ENCODE measurements around the gene BPIFB3. TPM values are rescaled to one million over a fixed set of nuclear protein-coding genes. Genes with fewer than 3 reads are reported as not detected.

BPIFB3 gene
- total RNA-seq, 4 donors from 2014 or later, result not detected

DNA sequence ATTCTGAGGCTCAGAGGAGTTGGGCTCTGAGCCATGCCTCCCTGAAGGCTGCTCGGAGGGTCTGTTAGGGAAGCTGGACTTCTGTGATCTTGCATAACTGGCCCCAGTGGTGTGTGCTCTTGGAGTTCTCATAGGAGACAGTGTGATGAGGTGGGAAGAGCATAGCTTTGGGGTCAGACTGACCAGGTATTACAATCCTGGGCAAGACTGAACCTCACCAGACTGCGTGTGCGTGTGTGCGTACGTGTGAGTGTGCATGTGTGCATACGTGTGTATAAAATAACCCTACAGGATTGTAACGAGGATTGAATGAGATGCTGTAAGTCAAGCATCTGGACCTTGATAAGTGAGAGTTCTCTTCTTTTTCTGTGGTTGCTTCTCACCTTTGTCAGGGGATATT lies 36.2 kb upstream of the BPIFB3 start:
- no peak overlapping the region for H3K4me3 ChIP-seq (replicated peaks in 1 of 3)
- no peak for TF ChIP-seq POLR2A (IDR thresholded peaks at IDR 0.05)
- H3K27ac ChIP-seq, result no peak overlapping the region
- H3K27me3 ChIP-seq, result no peaks in the 10 kb centered on the region
- H3K9me3 ChIP-seq, result no peaks in the 10 kb centered on the region
- no peak for DNase-seq
- no peaks in the 10 kb centered on the region for H3K4me1 ChIP-seq
- intact Hi-C loops (cut with DNase I), result no loop called here
- no peaks in the 10 kb centered on the region for H3K36me3 ChIP-seq
- WGBS, 2 donors, result 85 to 89% methylated on average over 7 of the region's 7 CpGs

DNA sequence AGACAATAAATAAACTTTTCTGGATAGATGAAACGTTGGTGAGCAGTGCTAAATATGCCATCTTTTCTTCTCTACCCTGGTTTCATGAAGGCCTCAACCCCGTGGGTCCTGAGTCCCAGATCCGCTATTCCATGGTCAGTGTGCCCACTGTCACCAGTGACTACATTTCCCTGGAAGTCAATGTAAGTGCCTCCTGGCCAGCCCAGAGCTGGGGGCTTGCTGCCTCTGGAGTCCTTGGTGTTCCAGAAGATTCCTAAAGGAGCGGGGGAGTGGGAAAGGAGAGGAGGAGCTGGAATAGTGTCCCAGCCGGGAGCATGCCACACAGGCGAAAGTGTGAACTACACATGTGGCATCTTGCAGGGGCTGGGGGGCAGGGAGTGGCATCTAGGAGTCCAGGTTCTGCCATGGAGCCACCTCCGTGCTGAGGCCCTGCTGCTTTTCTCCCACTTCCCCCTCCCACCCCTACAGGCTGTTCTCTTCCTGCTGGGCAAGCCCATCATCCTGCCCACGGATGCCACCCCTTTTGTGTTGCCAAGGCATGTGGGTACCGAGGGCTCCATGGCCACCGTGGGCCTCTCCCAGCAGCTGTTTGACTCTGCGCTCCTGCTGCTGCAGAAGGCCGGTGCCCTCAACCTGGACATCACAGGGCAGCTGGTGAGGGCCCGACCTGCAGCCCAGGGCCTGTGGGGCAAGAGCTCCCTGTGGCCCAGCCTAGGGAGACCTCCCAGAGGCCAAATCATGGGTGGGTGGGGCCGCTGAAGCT lies 35.4 kb upstream of the BPIFB3 start:
- intact Hi-C loops (cut with DNase I), result no loop called here
- no peaks in the 10 kb centered on the region for H3K4me1 ChIP-seq
- H3K4me3 ChIP-seq (replicated peaks in 1 of 3), result no peak overlapping the region
- TF ChIP-seq, protein P1, sequence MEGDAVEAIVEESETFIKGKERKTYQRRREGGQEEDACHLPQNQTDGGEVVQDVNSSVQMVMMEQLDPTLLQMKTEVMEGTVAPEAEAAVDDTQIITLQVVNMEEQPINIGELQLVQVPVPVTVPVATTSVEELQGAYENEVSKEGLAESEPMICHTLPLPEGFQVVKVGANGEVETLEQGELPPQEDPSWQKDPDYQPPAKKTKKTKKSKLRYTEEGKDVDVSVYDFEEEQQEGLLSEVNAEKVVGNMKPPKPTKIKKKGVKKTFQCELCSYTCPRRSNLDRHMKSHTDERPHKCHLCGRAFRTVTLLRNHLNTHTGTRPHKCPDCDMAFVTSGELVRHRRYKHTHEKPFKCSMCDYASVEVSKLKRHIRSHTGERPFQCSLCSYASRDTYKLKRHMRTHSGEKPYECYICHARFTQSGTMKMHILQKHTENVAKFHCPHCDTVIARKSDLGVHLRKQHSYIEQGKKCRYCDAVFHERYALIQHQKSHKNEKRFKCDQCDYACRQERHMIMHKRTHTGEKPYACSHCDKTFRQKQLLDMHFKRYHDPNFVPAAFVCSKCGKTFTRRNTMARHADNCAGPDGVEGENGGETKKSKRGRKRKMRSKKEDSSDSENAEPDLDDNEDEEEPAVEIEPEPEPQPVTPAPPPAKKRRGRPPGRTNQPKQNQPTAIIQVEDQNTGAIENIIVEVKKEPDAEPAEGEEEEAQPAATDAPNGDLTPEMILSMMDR (IDR thresholded peaks at IDR 0.05), result no peak
- no peak for TF ChIP-seq POLR2A (IDR thresholded peaks at IDR 0.05)
- H3K9me3 ChIP-seq, result no peaks in the 10 kb centered on the region
- H3K27ac ChIP-seq, result no peak overlapping the region
- DNase-seq, result no peak
- no peaks in the 10 kb centered on the region for H3K36me3 ChIP-seq
- H3K27me3 ChIP-seq, result no peaks in the 10 kb centered on the region
- WGBS, 2 donors, result 71 to 86% methylated on average over 14 of the region's 14 CpGs

DNA sequence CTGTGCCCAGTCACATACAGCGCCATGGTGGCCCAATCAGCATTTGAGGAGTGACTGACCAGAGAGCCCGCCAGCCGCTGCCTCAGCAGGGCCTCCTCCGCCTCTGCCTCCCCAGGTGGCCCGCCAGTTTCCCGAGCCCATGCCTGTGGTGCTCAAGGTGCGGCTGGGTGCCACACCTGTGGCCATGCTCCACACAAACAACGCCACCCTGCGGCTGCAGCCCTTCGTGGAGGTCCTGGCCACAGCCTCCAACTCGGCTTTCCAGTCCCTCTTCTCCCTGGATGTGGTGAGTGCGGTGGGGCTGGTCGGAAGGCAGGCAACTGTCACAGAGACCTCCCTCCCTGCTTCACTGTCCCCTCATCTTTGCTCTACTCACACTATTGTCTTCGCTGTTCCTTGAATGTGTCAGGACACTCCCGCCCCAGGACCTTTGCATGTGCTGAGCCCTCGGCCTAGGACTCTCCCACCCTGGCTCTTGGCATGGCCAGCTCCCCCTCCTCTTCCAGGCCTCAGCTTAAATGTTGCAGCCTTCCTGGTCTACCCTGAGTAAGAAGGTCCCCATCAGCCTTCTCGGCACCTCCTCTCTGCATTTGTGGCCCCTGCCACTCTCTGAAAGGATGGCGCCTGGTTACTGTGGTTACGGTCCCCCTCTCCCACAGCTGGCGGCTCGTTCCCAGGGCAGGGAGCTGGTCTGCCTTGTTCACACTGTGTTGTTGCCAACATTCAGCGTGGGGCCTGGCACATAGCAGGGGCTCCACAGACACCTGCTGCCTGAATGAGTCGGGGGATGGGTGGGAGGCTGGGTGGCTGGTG lies 34.0 kb upstream of the BPIFB3 start:
- H3K36me3 ChIP-seq, result no peaks in the 10 kb centered on the region
- DNase-seq, result no peak
- intact Hi-C loops (cut with DNase I), result no loop called here

DNA sequence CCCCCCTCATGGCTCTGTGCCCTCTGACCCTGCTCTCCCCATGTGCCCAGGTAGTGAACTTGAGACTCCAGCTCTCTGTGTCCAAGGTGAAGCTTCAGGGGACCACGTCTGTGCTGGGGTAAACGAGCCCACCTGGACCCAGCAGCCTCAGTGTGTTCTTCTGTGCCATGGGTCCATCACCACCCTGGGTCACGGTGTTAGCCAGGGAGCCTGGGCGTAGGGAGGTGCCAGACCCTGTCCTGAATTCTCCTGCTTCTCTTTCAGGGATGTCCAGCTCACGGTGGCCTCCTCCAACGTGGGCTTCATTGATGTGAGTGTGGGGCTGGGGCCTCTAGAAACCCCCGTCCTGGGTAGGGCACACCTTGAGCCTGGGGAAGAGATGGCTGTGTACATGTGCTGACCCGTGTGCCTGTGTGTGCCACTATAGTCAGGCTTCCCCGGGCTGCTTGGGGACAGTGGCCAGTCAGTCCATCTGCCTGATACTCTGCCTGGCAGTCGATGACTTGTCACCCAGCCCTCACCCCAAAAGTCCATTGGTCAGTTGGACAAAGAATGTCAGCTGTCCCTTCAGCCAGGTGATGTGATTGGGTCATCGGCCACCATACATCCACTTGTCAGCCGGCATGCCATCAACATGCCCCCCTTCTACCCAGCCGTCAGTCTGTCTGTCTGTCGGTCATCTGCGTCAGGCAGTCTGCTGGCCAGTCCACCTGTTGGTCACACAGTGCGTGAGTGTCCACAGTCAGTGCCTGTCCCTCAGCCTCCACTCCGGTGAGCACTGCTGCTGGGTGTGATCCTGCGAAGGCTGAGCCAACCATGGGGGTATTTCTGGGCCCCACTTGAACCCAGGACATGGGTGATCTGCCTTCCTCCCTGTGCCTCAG lies 33.2 kb upstream of the BPIFB3 start:
- Histone ChIP-seq H3K9me3 (no peaks in the 10 kb centered on the region), H3K36me3 (no peaks in the 10 kb centered on the region), H3K4me1 (no peaks in the 10 kb centered on the region), H3K27me3 (no peaks in the 10 kb centered on the region), H3K4me3 (replicated peaks in 1 of 3) (no peak overlapping the region), H3K27ac (no peak overlapping the region)
- intact Hi-C loops (cut with DNase I), result no loop called here
- 91 to 98% methylated on average over 10 to 11 of the region's 18 CpGs for WGBS, 2 donors
- no peak for DNase-seq
- TF ChIP-seq, protein P1 (IDR thresholded peaks at IDR 0.05), result no peak
- no peak for TF ChIP-seq POLR2A (IDR thresholded peaks at IDR 0.05)

More for the DNA sequence above, 34.0 kb upstream of the BPIFB3 start:
- no peak for TF ChIP-seq POLR2A (IDR thresholded peaks at IDR 0.05)
- TF ChIP-seq, protein P1 (IDR thresholded peaks at IDR 0.05), result no peak
- Histone ChIP-seq H3K4me3 (replicated peaks in 1 of 3) (no peak overlapping the region), H3K9me3 (no peaks in the 10 kb centered on the region), H3K27ac (no peak overlapping the region), H3K27me3 (no peaks in the 10 kb centered on the region), H3K4me1 (no peaks in the 10 kb centered on the region)
- WGBS, 2 donors, result 94 to 95% methylated on average over 16 to 22 of the region's 23 CpGs

DNA sequence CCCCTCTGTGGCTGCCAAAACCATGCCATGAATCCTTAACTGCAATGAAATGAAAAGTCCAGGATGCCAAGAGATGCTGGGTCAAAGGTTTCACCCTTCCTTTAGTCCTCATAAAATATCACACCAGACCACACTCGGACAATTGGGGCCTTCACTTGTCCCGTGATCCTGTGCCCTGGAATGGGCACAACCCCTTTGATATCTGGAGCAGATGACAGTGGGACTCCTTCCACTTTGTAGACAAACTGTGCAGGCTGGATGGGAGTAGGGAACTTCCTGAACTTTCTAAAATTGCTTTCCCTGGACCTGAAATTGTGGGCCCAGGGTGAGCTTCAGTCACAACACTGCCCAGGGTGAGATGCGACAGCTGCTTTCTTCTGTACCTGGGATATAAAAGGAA lies 31.8 kb upstream of the BPIFB3 start:
- Histone ChIP-seq H3K9me3 (no peaks in the 10 kb centered on the region), H3K27ac (no peak overlapping the region), H3K27me3 (no peaks in the 10 kb centered on the region), H3K36me3 (no peaks in the 10 kb centered on the region), H3K4me1 (no peaks in the 10 kb centered on the region), H3K4me3 (replicated peaks in 1 of 3) (no peak overlapping the region)
- 57 to 78% methylated on average over 2 to 3 of the region's 3 CpGs for WGBS, 2 donors
- TF ChIP-seq, protein P1 (IDR thresholded peaks at IDR 0.05), result no peak
- no peak for TF ChIP-seq POLR2A (IDR thresholded peaks at IDR 0.05)
- no peak for DNase-seq
- intact Hi-C loops (cut with DNase I), result no loop called here

Measured in thyroid gland (tissue), 4 donors.